HG03095 (cell line): Measurements from ENCODE around the gene ZNF320.
"Not testable (repeated sequence)": the region's sequence is repeated elsewhere in the genome, so short reads cannot be mapped to it uniquely, and the experiment has no call there.

Experiments
- ATAC-seq: cut with Tn5 transposase; IDR thresholded peaks from one replicate; pipeline ENCODE4 v1.9.1; 2021; ENCODE audit warnings: moderate library complexity; ENCODE audit not compliant: unreplicated experiment

Gene ZNF320

DNA sequence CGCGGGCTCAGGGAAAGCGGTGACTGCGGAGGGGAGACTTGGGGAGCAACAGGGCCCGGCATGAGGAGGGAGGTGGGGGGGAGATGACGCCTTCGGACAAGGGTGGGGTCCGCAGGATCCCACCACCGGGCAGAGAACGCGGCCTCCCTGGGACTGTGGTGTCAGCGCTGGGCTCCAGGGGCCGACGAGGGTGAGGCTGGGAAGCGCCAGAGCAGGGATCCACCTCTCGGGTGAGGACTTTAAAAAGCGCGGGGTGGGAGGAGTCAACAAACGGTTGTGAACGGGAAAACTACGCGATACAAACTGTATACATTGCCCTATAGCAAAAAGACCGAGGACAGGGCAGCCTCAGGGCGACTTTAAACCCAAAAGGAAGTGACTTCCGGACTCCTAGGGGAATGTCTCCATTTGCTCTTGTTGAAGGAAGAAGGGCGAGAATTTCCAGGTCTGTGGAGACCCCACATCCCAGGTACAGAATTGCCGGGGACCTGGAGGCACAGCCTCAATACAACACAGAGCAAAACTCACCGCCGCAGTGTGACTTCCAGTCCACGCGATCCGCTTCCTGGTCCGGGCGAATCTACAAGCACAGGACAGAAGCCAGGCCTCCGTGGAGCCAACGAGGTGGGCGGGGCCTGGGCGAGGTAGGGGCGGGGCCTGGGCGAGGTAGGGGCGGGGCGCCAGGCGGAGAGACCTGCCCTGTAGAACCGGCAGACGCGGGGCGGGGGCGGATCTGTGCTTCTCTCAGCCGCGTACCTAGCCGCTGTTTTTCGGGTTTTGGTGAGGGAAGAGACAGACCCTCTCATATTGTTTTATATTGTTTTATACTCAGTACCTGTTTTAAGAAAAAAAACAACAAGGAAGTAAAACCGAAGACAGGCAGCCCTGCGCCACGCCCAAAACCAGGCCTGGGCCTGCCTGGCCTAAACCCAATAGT, 25.7 kb upstream of the ZNF320 start, which contains the start of gene ZNF888:
TSS of gene ZNF888 (minus strand) at position 588 of the 937 bp plus-strand sequence. CDS start 5,555 bp downstream, outside the sequence.
- peak; percentile 90 for ATAC-seq

DNA sequence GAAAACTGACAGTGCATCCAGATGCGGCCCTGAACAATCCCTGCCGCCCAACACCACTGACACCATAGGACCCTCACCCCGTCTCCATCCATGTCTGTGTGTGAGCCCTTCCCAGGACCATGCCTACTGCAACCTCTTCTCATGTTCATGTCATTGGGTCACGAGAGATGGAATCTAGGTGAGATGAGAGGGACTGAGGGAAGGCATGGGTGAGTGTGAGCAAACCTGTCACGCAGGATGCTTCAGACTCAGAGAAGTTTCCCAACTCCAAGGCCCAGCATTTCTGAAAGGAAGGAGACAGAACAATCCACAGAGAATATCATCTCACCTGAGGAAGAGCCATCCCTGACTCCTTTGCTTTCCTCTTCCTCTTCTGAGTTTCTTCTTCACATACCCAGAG, 20.1 kb upstream of the ZNF320 start:
- no peak for ATAC-seq

DNA sequence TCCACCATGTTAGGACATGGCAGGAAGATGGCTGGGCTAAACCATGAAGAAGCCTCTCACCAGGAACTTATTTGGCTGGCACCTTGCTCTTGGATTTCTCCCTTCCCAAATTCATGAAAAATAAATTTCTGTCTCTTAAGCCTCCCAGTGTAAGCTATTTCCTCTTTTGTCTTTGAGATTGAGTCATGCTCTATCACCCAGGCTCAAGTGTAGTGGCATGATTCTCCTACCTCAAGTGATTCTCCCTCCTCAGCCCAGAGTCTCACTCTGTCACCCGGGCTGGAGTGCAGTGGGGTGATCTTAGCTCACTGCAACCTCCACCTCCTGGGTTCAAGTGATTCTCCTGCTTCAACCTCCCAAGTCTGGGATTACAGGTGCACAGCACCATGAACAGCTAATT, 13.2 kb upstream of the ZNF320 start:
- no peak for ATAC-seq

DNA sequence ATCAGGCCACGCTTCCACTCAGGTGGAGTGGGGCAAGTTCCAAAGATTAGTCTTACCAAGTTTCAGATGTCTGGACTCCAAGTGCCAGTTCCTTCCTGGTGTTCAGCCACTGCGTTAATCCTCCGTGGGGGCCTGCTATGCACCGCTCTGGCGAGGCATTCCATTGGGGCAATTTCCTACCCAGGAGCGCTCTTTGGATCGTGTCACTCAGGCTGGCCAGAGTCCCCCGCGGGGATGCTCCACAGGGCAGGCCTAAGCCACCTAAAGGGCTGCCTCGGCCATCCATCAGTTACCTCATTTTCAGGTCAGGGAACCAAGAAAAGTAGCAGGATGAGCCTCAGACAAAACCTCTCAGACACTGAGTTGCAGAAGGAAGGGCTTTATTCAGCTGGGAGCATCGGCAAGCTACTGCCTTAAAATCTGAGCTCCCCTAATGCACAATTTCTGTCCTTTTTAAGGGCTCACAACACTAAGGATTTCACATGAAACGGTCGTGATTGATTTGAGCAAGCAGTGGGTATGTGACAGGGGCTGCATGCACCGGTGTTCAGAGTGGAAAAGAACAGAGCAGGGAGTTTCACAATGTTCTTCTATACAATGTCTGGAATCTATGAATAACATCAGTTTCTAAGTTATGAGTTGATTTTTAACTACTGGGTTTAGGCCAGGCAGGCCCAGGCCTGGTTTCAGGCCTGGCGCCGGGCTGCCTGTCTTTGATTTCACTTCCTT, 6.8 kb upstream of the ZNF320 start:
- ATAC-seq: not testable (repeated sequence)

DNA sequence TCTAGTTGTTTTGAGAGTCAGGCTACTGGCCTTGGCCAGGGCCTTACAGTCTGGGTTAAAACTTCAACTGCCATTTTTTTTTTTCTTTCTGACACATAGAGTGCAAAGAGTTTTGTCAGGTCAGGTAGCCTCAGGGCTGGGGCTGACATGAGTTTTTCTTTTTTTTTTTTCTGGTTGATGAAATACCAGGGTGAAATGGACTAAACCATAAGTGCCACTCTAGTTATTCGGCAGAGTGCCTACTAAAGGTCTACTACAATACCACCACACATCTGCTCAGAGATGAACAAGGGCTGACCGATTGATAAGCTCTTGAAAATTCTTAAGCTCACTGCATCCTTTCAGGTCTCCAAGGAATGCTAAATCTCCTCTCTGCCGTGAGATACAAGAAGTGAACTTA, 4.4 kb upstream of the ZNF320 start:
- no peak for ATAC-seq

DNA sequence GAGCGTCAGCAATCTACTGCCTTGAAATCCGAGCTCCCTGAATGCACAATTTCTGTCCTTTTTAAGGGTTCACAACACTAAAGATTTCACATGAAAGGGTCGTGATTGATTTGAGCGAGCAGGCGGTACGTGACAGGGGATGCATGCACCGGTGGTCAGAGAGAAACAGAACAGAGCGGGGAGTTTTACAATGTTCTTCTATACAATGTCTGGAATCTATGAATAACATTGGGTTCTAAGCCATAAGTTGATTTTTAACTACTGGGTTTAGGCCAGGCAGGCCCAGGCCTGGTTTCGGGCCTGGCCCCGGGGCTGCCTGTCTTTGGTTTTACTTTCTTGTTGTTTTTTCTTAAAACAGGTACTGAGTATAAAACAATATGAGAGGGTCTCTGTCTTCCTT, 1.2 kb upstream of the ZNF320 start:
- ATAC-seq: not testable (repeated sequence)

DNA sequence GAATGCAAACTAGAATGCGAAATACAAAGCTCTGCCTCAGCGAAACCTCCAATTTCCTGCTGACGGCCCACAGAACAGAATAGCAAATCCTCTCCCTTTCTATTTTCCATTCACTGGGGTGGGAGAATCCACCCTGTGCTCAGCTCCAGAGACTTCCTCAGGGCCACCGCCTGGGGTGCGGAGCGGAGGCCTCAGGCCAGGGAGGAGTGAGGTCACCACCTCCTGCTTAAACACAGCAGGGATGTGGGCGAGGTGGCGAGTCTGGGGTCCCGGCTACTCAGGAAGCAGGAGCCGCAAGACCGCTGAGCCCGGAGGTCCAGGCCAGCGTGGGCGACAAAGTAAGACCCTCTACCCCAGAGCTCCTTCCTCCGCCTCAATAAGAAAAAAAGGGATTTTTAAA, 666 bp upstream of the ZNF320 start:
- ATAC-seq: no peak

DNA sequence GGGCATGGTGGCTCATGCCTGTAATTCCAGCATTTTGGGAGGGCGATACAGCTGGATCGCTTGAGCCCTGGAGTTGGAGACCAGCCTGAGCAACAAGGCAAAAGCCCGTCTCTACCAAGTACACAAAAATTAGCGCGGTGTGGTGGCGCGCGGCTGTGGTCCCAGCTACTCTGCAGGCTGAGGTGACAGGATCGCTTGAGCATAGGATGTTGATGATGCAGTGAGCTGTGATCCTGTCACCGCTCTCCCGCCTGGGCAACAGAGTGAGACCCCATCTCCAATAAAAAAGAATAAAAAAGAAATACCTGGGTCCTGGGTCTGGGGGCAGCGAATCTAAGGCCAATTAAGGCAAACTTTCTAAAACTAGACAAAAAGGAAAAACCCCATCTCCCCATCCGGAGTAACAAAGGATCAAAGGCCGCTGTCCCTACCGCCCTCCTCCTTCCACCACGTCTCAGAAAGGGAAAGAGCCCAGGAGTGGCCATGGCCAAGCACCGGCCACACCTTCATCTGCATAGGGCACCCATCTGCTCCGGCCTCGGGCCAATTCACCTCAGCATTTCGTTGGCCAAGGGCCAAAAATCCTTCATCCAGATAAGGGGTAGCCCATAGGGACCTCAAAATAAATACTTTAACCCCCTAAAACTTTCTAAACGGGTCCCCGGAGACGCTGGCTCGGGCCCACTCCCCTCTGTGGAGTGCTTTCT, 851 bp downstream of the ZNF320 start:
- ATAC-seq: no peak

DNA sequence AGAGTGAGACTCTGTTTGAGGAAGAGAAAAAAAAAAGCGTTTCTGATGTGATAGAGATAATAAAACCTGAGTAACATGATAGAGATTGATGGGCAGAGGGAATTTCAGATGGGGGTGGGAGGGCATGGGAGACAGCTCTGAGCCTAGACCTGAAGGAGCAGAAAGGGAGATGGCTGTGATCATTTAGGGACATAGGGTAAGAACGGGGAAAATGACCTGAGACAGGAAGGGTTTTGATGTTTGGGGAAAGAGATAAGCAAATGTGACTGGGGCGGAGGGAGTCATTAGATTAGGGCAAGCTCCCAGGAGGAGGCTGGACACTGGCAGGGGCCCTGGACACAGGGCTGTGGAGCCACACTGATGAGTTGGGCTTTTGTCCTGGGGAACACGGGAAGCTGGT, 6.1 kb downstream of the ZNF320 start:
- ATAC-seq: no peak

DNA sequence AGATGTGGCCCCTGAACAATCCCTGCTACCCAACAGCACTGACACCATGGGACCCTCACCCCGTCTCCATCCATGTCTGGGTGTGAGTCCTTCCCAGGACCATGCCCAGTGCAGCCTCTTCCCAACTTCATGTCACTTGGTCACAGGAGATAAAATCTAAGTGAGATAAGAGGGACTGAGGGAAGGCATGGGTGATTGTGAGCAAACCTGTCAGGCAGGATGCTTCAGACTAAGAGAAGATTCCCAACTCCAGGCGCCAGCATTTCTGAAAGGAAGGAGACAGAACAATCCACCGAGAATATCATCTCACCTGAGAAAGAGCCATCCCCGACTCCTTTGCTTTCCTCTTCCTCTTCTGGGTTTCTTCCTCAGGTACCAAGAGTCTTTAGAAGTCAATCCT, 7.5 kb downstream of the ZNF320 start:
- no peak for ATAC-seq

DNA sequence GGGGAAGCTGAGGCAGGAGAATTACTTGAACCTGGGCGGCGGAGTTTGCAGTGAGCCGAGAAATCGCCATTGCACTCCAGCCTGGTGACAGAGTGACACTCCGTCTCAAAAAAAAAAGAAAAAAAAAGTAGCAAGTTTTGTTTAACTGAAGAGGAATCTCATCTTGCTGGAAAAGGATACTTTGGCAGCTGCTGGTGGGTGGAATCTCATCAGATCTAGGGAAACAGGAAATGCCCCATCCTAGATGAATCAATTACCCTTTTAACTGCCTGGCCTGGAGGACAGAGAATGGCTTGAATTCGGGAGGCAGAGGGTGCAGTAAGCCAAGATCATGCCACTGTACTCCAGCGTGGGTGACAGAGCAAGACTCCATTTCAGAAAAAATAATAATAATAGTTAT, 8.4 kb downstream of the ZNF320 start:
- ATAC-seq: no peak

DNA sequence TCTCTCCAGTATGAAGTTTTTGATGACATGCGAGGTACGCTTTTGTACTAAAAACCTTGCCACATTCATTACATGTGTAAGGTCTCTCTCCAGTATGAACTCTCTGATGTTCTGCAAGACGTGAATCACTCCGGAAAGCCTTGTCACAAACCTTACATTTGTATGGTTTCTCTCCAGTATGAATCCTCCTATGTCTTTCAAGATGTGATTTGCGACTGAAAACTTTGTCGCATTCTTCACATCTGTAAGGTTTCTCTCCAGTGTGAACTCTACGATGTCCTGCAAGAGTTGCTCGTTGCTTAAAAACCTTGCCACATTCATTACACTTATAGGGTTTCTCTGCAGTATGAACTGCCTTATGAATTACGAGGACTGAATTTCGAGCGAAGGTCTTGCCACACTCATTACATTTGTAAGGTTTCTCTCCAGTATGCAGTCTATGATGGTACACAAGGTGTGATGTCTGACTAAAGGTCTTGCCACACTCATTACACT, 16.5 kb downstream of the ZNF320 start:
- ATAC-seq: no peak

DNA sequence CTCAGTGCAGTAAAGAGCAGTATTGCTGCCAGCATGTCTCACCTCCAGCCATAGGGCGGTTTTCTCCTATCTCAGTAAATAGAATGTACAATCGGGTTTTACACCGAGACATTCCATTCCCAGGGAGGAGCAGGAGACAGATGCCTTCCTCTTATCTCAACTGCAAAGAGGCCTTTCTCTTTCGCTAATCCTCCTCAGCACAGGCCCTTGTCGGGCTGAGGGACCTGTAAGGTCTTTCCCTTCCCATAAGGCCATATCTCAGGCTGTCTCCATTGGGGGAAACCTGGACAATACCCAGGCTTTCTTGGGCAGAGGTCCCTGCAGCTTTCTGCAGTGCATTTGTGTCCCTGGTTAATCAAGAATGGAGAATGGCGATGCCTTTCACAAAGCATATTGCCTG, 24.4 kb downstream of the ZNF320 start:
- ATAC-seq: not testable (repeated sequence)

DNA sequence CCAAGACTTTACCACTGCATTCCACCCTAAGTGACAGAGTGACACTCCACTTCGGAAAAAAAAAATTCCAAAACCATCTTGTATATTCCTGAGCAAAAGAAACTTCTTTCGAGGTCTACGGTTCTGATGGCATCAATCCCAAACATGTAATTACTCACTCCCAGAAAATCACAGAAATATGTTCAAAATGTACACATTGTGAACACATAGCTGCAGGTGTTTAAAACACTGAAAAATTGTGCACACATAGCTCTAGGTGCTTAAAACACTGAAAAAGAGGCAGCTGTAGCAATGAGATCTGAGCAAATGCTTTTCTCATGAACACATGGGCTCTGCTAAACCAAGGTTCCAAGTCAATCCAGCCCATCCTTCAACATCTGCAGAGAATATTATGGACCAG, 26.0 kb downstream of the ZNF320 start:
- no peak for ATAC-seq

DNA sequence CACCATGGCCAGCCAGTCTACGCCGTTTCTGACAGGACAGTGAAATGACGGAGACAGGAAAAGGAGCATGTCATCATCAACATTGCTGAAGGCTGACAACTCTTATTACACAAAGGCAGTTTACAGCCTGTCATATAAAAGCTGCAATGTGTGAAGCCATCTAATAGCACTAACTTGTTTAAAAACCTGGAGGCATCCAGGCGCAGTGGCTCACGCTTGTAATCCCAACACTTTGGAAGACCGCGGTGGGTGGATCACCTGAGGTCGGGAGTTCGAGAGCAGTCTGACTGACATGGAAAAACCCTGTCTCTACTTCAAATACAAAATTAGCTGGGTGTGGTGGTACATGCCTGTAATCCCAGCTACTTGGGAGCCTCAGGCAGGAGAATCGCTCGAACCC, 29.4 kb downstream of the ZNF320 start:
- not testable (repeated sequence) for ATAC-seq

DNA sequence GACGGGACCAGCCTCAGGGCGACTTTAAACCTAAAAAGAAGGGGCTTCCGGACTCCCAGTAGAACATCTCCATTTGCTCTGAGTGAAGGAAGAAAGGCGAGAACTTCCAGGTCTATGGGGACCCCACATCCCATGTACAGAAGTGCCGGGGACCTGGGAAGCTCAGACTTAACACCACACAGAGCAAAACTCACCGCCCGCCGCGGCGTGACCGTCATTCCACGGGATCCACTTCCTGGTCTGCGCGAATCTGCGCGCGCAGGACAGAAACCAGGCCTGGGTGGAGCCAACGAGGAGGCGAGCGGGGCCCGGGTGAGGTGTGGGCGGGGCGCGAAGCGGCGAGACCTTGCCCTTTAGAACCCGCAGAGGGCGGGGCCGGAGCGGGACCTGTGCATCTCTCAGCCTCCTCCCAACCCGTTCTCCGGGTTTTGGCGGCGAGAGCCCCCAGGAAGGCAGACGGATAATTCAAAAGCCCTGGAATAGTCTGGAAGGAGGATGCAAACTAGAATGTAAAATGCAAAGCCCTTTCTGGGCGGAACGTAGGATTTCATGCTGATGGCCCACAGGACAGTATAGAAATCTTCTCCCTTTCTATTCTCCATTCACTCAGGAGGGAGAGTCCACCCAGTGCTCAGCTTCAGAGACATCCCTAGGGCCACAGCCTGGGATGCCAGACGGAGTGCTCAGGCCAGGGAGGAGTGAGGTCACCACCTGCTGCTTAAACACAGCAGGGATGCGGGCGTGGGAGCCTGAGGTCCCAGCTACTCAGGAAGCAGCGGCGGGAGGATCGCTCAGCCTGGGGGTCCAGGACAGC, 39.9 kb downstream of the ZNF320 start, which contains the start of gene ZNF468:
TSS of gene ZNF468 (minus strand) at position 242 of the 814 bp plus-strand sequence. CDS start 3,347 bp downstream, outside the sequence.
- ATAC-seq: peak; percentile 94

DNA sequence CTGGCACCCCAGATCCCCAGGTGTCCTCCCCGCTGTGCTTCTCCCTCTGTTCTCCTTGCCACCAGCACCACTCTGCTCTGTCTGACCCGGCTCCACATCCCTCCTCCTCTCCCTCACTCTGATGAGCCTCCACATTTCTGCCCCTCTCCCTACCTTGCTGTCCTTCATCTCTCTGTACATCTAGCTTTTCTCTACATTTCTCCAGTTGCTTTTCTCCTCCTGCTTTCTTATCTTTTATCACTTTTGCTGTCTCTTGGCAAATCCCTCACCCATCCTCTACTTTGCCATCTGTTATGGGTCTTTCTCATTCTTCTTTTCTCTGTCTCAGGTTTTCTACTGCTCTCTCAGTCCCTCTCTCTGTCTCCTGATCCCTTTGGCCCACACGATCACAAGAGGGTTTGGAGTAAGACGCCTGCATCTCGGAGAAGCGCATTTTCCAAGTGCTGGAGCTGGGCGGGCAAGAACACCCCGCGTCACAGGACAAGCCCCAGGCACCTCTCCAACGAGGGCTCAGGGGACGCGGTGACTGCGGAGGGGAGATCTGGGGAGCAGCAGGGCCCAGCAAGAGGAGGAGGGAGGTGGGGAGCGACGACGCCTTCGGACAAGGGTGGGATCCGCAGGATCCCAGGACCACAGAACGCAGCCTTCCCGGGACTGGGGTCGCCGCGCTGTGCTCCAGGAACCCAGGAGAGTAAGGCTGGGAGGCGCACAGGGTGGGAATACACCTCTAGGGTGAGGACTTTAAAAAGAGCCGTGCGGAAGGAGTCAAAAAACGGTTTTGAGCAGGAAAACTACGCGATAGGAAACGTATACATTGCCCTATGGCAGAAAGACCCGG, 40.7 kb downstream of the ZNF320 start:
- peak; percentile 13 for ATAC-seq
